GM13977 (cell line): ENCODE results near the gene ATF7IP.

ENCODE experiments used
- DNase-seq: peaks from one replicate; pipeline ENCODE4 v3.0.0; 2012; ENCODE audit warnings: low spot score
- CTCF ChIP-seq: IDR thresholded peaks from 2 replicates; pipeline ENCODE4 v1.5.1; 2012; ENCODE audit warnings: mild to moderate bottlenecking, control low read depth; ENCODE audit not compliant: insufficient read depth; ENCODE audit errors: extremely low read depth, missing control alignments
- in situ Hi-C: fragments of 300-500 bp; cut with MboI; formaldehyde crosslinking; loops from one replicate; pipeline ENCODE4 v1.12.0; 2022; ENCODE audit warnings: low sequenced_read_pairs, low pct_unique_long_range_greater_than_20kb, mixed read lengths, inconsistent platforms; ENCODE audit not compliant: unreplicated experiment

ATF7IP gene

DNA sequence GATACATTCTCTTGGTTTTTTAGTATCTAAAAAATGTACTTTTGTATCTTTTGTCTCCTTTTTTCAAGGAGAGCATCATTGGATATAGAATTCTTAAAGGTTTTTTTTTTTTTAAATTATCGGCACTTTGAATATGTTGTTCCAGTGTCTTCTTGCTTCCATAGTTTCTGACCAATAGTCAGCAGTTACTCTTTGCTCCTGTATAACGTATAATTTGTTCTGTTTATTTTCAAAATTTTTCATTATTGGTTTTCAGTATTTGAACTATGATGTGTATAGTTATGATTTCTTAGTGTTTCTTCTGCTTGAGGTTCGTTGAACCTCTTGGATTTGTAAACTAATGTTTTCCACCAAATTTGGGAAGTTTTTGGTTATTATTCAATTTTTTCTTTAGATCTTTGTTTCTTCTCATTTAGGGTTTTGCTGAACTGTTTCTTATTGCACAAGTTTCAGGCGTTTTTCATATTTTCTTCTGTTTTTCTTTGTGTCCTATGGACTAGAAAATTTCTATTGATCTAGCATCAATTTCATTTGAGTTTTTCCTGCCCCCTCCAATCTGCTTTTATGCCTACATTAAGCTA lies 108.3 kb downstream of the ATF7IP start:
- in situ Hi-C loops, result no loop called here
- DNase-seq, result no peak
- no peak for TF ChIP-seq CTCF

DNA sequence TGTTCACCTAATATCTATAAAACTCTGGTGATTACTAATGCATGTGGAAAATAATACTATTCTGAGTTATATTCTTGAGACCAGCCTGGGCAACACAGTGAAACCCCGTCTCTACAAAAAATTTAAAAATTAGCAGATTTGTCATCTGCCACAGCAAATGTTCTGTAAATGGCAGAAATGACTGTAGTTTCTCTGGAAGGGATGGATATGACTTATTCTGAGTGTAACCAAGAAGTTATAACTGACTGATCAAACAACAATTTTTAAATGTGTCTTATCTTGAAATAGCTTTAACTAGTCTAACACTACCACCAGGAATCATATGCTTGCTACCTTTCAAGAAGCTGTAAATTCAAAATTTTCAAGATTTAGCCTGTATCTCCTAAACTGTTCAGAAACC lies 113.5 kb downstream of the ATF7IP start:
- in situ Hi-C loops, result no loop called here
- no peak for TF ChIP-seq CTCF
- no peak for DNase-seq

- no peak for DNase-seq
- in situ Hi-C loops, result no loop called here
- no peak for TF ChIP-seq CTCF
These were observed 115.7 kb downstream of the ATF7IP start for GRCh38 chr12:14481201-14481600.

DNA sequence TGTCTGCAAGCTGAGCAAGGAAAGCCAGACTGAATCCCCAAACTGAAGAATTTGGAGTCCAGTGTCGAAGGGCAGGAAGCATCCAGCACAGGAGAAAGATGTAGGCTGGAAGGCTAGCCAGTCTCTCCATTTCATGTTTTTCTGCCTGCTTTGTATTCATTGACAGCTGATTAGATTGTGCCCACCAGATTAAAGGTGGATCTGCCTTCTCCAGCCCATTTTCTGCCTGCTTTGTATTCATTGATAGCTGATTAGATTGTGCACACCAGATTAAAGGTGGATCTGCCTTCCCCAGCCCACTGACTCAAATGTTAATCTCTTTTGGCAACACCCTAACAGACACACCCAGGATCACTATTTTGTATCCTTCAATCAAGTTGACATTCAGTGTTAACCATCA lies 116.9 kb downstream of the ATF7IP start:
- TF ChIP-seq CTCF, result no peak
- DNase-seq, result no peak
- in situ Hi-C loops, result no loop called here

- in situ Hi-C loops, result no loop called here
- no peak for TF ChIP-seq CTCF
- DNase-seq, result no peak
These were observed 117.4 kb downstream of the ATF7IP start for GRCh38 chr12:14482886-14483285.

DNA sequence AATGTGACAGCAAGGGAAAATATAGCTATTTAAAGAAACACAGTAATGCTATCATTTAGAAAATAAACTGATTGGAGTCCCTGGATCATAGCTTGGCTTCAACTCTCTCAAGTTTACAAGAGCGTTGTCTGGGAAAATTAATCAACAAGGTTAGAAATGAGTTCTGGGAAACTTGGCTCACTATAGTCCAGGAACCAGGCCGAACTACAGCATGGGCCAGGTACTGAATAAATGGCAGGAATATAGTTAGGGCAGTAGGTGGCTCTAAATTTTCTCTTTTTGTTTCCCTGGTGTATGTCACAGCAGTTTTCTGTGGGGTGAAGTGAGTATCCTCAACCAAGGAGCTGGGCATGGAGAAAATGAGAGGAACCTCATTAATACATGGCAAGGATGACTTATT lies 129.8 kb downstream of the ATF7IP start:
- in situ Hi-C loops, result no loop called here
- TF ChIP-seq CTCF, result no peak
- DNase-seq, result no peak
